Suprapubic skin (tissue), 4 donors: Measurements from ENCODE around the gene ADAT3. TPM values are rescaled to one million over a fixed set of nuclear protein-coding genes. Genes with fewer than 3 reads are reported as not detected.

Experiments
- DNase-seq, 2 donors: peaks; one replicate each; pipeline ENCODE4 v3.0.0-alpha.2; 2019; ENCODE audit warnings: low spot score in 2 of 2
- H3K27ac ChIP-seq: fragments of 200-600 bp; sonication (generic); one replicate; pipeline ENCODE4 v1.5.1; 2019
- H3K27me3 ChIP-seq: fragments of 200-600 bp; sonication (generic); one replicate; pipeline ENCODE4 v1.5.1; 2019
- H3K36me3 ChIP-seq: fragments of 200-600 bp; sonication (generic); one replicate; pipeline ENCODE4 v1.5.1; 2019
- H3K4me1 ChIP-seq: fragments of 200-600 bp; sonication (generic); one replicate; pipeline ENCODE4 v1.5.1; 2019
- H3K4me3 ChIP-seq: fragments of 200-600 bp; sonication (generic); one replicate; pipeline ENCODE4 v1.5.1; 2019; ENCODE audit warnings: mild to moderate bottlenecking
- H3K9me3 ChIP-seq: fragments of 200-600 bp; sonication (generic); one replicate; pipeline ENCODE4 v1.5.1; 2019
- CTCF ChIP-seq, 2 donors: fragments of 200-600 bp in 1 of 2; fragments of 450-650 bp in 1 of 2; sonication (generic) in 1 of 2; IDR thresholded peaks; one replicate each; pipeline ENCODE4 v1.5.1; 2016 to 2019; ENCODE audit warnings: antibody characterized with exemption in 2 of 2, mild to moderate bottlenecking in 1 of 2, moderate library complexity in 1 of 2
- EP300 ChIP-seq: sonication (generic); formaldehyde crosslinking; IDR thresholded peaks from one replicate; pipeline ENCODE4 v1.6.1; 2017; ENCODE audit warnings: antibody characterized with exemption
- POLR2A ChIP-seq, 2 donors: fragments of 450-650 bp; IDR thresholded peaks; one replicate each; pipeline ENCODE4 v1.6.1; 2017; ENCODE audit warnings: antibody characterized with exemption in 2 of 2, mild to moderate bottlenecking in 2 of 2, moderate library complexity in 2 of 2
- POLR2AphosphoS5 ChIP-seq, 3 donors: sonication (generic); formaldehyde crosslinking; IDR thresholded peaks; one replicate each; pipeline ENCODE4 v1.6.1; 2017; ENCODE audit warnings: antibody characterized with exemption in 3 of 3
- WGBS: methylation state at CpG from one replicate; pipeline ENCODE4 v1.1.5; 2018; 5-methylcytosine and 5-hydroxymethylcytosine counted together
- total RNA-seq, 4 donors: library from RNA; depleted of rRNA; stranded (reverse); fragments of >200 nt; gene quantifications; one replicate each; pipeline ENCODE4 v1.1.0, GENCODE V29; 2016

The ADAT3 gene
- total RNA-seq, 4 donors from 2014 or later = 13.4 to 26.7 (median 22.3) TPM

- TF ChIP-seq POLR2AphosphoS5 (IDR thresholded peaks at IDR 0.05) (no peak), POLR2A (IDR thresholded peaks at IDR 0.05) (no peak), EP300 (no peak), CTCF (IDR thresholded peaks at IDR 0.05) (no peak)
- WGBS = 93% methylated on average over 19 of the region's 32 CpGs
- H3K4me3 ChIP-seq = no peak overlapping the region
- peaks cover 7% of the 10 kb centered on the region for H3K36me3 ChIP-seq
- no peaks in the 10 kb centered on the region for H3K27me3 ChIP-seq
- H3K9me3 ChIP-seq = no peaks in the 10 kb centered on the region
- H3K4me1 ChIP-seq = peaks cover 13% of the 10 kb centered on the region
- H3K27ac ChIP-seq = no peak overlapping the region
- DNase-seq = no peak
Measured at GRCh38 chr19:1953441-1954094, 48.4 kb downstream of the ADAT3 start.

- Histone ChIP-seq H3K36me3 (peaks cover 7% of the 10 kb centered on the region), H3K27me3 (no peaks in the 10 kb centered on the region), H3K4me1 (peaks cover 13% of the 10 kb centered on the region), H3K4me3 (no peak overlapping the region), H3K9me3 (no peaks in the 10 kb centered on the region), H3K27ac (no peak overlapping the region)
- WGBS = 86% methylated on average over 14 of the region's 15 CpGs
- no peak for DNase-seq
- TF ChIP-seq POLR2A (IDR thresholded peaks at IDR 0.05) = no peak
- TF ChIP-seq EP300 = no peak
- TF ChIP-seq POLR2AphosphoS5 (IDR thresholded peaks at IDR 0.05) = no peak
- no peak for TF ChIP-seq CTCF (IDR thresholded peaks at IDR 0.05)
Measured at GRCh38 chr19:1954532-1954933, 49.3 kb downstream of the ADAT3 start.

DNA sequence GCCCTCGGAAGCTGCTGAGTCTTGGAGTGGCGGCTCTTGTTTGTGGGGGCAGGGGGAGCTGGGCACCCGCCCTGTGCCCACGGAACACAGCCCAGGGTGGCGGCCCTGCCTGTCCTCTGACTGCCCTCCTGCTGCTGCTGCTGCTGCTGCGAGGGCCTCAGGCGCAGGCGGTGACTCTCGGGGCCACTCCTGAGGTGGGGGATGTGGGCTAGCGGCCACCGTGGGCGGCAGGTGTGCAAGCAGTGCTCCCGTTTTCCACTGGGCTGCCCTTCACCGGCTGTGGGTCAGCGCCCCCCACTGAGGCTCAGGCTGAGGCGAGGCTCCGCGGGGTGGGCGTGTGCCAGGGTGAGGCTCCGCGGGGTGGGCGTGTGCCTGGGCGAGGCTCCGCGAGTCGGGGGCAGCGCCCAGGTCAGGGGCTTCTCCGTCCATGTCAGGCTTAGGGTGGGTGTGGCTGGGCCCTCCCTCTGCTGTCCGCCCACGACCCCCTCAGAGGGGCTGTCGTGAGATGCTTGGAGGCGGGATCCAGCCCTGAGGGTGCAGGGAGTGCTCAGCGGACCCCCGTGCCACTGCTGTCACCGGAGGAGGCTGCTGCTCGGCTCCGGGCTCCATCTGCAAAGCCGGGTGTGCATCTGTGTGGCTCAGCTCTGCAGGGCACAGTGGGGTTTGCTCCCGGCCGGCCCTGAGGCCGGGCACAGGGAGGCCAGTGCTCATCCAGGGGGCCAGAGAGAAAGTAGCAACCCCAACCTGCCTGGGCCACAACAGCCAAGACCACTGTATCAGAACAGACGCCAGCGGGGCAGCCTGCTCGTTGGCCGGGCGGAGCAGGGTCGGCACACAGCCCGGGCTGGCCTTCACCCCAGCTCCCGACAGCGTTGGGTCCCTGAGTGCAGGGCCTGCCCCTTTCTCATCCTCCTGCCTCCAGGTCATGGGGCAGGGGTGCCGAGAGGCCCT is 50.2 kb downstream of the ADAT3 start:
- peaks cover 6% of the 10 kb centered on the region for H3K36me3 ChIP-seq
- H3K9me3 ChIP-seq = no peaks in the 10 kb centered on the region
- DNase-seq = no peak
- H3K4me3 ChIP-seq = no peak overlapping the region
- peaks cover 13% of the 10 kb centered on the region for H3K4me1 ChIP-seq
- no peak overlapping the region for H3K27ac ChIP-seq
- H3K27me3 ChIP-seq = no peaks in the 10 kb centered on the region
- TF ChIP-seq POLR2A (IDR thresholded peaks at IDR 0.05) (no peak), EP300 (no peak), POLR2AphosphoS5 (IDR thresholded peaks at IDR 0.05) (no peak), CTCF (IDR thresholded peaks at IDR 0.05) (no peak)
- WGBS = no CpG with 5 or more reads among the region's 51 CpGs

GRCh38 chr19:1956122-1956494 is 50.9 kb downstream of the ADAT3 start:
- WGBS = 85% methylated on average over 5 of the region's 12 CpGs

More at GRCh38 chr19:1956122-1956494, 50.9 kb downstream of the ADAT3 start:
- Histone ChIP-seq H3K27ac (no peak overlapping the region), H3K4me3 (no peak overlapping the region), H3K36me3 (peaks cover 4% of the 10 kb centered on the region), H3K27me3 (no peaks in the 10 kb centered on the region), H3K4me1 (peaks cover 13% of the 10 kb centered on the region), H3K9me3 (no peaks in the 10 kb centered on the region)
- TF ChIP-seq CTCF (IDR thresholded peaks at IDR 0.05) = no peak
- no peak for TF ChIP-seq EP300
- no peak for TF ChIP-seq POLR2A (IDR thresholded peaks at IDR 0.05)
- no peak for TF ChIP-seq POLR2AphosphoS5 (IDR thresholded peaks at IDR 0.05)
- DNase-seq = no peak
